Measurements from ENCODE around the gene GDF3.
"Not testable (repeated sequence)": the region's sequence is repeated elsewhere in the genome, so short reads cannot be mapped to it uniquely, and the experiment has no call there.

Gene GDF3

DNA sequence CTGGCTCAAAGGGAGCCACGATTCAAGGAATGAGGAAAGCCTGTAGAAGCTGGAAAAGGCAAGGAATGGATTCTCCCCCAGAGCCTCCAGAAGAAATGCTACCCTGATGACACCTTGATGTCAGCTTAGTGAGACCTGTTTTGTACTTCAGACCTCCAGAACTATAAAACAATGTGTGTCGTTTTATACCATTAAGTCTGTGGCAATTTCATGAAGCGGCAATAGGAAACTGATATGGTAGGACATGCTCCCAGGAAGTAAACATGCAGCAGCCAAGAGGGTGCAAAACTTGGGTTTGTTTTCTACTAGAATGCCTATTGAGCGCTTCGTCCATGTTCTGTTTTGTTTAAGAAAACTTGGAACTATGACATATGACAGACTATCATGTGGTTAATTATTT lies 27.4 kb downstream of the GDF3 start:
- in situ Hi-C loops (cut with MboI; ENCODE audit: low sequenced_read_pairs) = no loop called here

GRCh38 chr12:7667125-7667524 lies 28.4 kb downstream of the GDF3 start:
- in situ Hi-C loops (cut with MboI; ENCODE audit: low sequenced_read_pairs) = no loop called here

GRCh38 chr12:7666595-7666994 lies 29.0 kb downstream of the GDF3 start:
- in situ Hi-C loops (cut with MboI; ENCODE audit: low sequenced_read_pairs) = no loop called here

GRCh38 chr12:7661741-7662140 lies 33.8 kb downstream of the GDF3 start:
- in situ Hi-C loops (cut with MboI; ENCODE audit: low sequenced_read_pairs) = no loop called here

DNA sequence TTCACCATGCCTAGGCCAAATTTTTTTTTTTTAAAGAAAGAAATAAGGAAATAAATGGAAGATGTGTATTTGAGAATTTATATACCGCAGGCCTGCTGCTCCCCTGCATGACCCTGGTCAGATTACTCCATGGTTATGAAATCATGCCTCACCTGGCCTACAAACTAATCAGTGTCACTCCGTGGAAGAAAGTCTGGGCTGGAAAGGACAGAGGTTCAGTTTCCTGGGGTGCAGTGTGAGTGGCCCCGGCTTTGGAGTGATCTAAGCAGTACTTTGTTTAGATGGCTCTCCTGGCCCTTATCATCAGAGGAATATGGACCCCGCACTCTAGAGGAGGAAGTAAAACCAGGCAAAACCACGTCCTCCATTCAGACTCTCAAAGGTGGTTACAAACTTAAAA lies 39.5 kb downstream of the GDF3 start:
- in situ Hi-C loops (cut with MboI; ENCODE audit: low sequenced_read_pairs) = loop anchor here (10.0 kb wide), 1 partner anchor 149 kb away; no protein-coding TSS in a partner anchor

DNA sequence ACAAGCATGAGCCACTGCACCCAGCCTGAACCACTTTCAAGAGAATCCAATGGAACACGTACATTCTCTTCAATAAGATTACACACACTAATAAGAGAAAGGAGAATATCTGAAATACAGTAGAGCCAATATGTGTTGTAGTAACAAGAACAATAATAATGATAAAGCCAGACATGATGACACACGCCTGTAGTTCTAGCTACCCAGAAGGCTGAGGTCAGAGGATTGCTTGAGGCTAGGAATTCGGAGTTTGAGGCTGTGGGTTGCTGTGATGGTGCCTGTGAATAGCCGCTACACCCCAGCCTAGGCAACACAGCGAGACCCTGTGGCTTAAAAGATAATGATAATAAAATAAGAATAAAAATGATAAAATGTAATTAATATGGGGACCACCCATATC lies 45.5 kb downstream of the GDF3 start:
- in situ Hi-C loops (cut with MboI; ENCODE audit: low sequenced_read_pairs) = loop anchor here (10.0 kb wide), 1 partner anchor 155 kb away; no protein-coding TSS in a partner anchor

DNA sequence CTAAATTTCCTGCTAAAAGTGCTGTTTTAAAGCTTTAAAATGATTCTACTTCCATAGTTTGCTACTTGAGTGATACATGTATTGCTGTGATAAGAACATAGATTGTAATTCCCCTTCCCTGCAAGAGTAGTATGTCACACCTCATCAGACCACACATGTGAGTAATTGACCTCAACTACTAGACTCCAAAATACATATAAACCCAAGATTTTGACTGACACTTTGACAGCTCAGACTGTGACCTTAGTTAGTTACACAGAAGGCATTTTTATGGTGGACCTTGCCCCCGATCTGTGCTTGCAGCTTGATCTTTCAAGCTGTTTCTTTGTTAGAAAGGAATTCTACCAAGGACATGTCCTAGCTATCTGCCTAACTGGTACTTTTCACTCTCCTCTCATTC lies 48.5 kb downstream of the GDF3 start:
- in situ Hi-C loops (cut with MboI; ENCODE audit: low sequenced_read_pairs) = no loop called here

GRCh38 chr12:7646178-7646475 lies 49.4 kb downstream of the GDF3 start:
- in situ Hi-C loops (cut with MboI; ENCODE audit: low sequenced_read_pairs) = no loop called here

DNA sequence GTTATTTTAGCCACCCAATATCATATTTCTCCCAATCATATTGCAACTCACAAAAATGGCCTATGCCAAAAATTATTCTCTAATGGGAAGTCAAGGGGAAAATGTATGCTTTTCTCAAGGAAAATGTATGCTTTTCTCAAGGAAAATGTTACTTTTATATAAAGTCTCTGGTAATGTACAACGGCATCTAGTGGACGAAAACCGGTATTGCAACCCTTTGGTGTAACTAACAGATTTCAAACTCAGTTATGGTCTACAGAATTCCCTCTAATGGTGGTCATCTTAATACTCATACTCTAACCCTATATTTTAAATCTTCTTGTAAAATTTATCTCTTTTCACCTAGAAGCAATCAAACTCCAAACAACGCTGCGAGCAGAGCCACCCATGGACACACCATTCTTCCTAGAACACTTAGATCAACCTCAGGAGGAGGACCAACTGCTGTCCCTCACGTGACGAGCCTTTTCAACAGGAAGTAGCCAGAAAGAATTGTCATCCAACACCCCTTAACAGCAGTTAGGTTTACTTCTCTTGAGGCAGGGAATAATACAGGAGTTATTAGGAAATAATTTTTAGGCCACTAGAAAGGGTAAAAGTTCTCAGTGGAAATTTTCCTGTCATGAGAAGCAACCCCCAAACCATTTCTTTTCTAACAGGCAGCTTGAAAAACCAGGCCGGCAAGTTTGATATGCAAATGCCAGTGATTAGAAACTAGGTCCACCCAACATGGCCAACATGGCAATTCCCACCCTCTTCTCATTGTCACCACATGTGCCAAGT lies 50.0 kb downstream of the GDF3 start:
- in situ Hi-C loops (cut with MboI; ENCODE audit: low sequenced_read_pairs) = no loop called here

- in situ Hi-C loops (cut with MboI; ENCODE audit: low sequenced_read_pairs) = no loop called here
Observed at GRCh38 chr12:7642876-7643309, 52.7 kb downstream of the GDF3 start.

GRCh38 chr12:7642287-7642686 lies 53.3 kb downstream of the GDF3 start:
- in situ Hi-C loops (cut with MboI; ENCODE audit: low sequenced_read_pairs) = no loop called here

DNA sequence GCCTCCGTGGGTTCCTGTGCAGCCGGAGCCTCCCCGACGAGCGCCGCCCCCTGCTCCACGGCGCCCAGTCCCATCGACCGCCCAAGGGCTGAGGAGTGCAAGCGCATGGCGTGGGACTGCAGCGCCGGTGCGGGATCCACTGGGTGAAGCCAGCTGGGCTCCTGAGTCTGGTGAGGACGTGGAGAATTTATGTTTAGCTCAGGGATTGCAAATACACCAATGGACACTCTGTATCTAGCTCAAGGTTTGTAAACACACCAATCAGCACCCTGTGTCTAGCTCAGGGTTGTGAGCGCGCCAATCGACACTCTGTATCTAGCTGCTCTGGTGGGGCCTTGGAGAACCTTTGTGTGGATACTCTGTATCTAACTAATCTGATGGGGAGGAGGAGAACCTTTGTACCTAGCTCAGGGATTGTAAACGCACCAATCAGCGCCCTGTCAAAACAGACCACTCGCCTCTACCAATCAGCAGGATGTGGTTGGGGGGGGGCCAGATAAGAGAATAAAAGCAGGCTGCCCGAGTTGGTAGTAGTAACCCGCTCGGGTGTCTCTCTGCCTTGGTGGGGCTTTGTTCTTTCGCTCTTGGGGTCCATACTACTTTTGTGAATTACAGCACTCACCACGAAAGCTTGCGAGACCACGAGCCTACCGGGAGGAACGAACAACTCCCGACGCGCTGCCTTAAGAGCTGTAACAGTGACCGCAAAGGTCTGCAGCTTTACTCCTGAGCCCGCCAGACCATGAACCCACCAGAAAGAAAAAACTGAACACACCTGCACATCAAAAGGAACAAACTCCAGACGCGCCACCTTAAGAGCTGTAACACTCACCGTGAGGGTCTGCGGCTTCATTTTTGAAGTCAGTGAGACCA lies 55.2 kb downstream of the GDF3 start:
- in situ Hi-C loops (cut with MboI; ENCODE audit: low sequenced_read_pairs) = not testable (repeated sequence)

All from HL-60/S4 (cell line).